Brain microvascular endothelial cell (primary cell): ENCODE data around the gene UBE3B.

Source experiments
- DNase-seq: peaks from one replicate; pipeline ENCODE4 v3.0.0-alpha.2; 2020
- H3K27ac ChIP-seq: fragments of 250-450 bp; sonication (Bioruptor Pico); 2 replicates; pipeline ENCODE4 v1.5.1; 2020; ENCODE audit warnings: mild to moderate bottlenecking, moderate library complexity
- H3K27me3 ChIP-seq: fragments of 250-450 bp; sonication (Bioruptor Pico); replicated peaks from 2 replicates; pipeline ENCODE4 v1.5.1; 2020; ENCODE audit warnings: mild to moderate bottlenecking
- H3K36me3 ChIP-seq: fragments of 250-450 bp; sonication (Bioruptor Pico); replicated peaks from 2 replicates; pipeline ENCODE4 v1.5.1; 2020; ENCODE audit warnings: mild to moderate bottlenecking
- H3K4me3 ChIP-seq: 2 replicates; pipeline ENCODE4 v1.5.1; 2011; ENCODE audit warnings: low read depth, mild to moderate bottlenecking, control low read depth, low read length, moderate library complexity
- CTCF ChIP-seq: IDR thresholded peaks from 2 replicates; pipeline ENCODE4 v1.5.1; 2011; ENCODE audit warnings: low read depth, mild to moderate bottlenecking, moderate library complexity, low read length, control low read depth, inconsistent platforms; ENCODE audit errors: missing control alignments
- in situ Hi-C: cut with HindIII; loops from 2 replicates; pipeline ENCODE4 v1.10.0; 2017; ENCODE audit warnings: low sequenced_read_pairs, low pct_ligation_motif_present

UBE3B gene

DNA sequence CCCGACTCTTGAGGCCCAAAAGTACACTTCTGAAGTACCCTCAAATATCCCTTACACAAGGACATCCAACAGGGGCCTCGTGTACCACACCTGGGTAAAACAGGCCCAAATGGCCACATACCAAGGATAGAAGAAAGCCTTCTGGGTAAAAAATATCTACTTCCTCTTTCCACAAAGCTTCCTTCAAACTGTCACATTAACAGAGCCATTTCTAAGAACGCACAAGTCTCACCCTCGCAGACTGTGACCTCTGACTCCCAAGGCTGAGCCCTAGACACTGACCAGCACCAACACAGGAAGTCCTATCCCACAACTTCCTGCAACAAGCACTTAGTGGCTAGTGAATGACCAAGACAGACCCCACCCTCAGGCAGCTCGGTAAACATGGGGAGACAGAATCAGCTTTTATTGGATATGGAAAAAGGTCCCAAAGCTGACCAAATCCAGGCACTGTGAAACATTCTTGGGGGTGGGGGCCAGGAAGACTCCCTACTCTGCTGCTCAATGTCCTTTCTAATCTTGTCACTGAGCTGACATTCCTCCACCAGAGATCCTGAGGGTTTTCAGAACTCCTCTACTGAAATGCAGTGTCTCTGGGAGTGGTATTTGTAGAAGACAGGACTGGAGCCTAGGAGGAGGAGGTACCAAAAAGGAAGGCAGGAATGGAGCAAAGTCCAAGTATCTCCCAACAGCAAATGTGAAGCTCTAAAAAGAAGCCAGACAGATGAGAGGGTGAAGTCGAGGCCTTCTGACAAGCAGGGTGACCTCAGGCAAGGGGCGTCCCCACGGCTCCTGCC, 16.2 kb upstream of the UBE3B start:
- no peak overlapping the region for H3K4me3 ChIP-seq
- H3K36me3 ChIP-seq = peaks cover 30% of the 10 kb centered on the region
- H3K27ac ChIP-seq = peak overlapping the region; percentile 98
- in situ Hi-C loops = no loop called here
- DNase-seq = peak; percentile 36
- no peak for TF ChIP-seq CTCF
- no peaks in the 10 kb centered on the region for H3K27me3 ChIP-seq

GRCh38 chr12:109461846-109462756, 15.3 kb upstream of the UBE3B start:
- peaks cover 24% of the 10 kb centered on the region for H3K36me3 ChIP-seq
- peak overlapping the region; percentile 98 for H3K27ac ChIP-seq
- peak; percentile 94 for DNase-seq
- no peak for TF ChIP-seq CTCF
- in situ Hi-C loops = no loop called here
- H3K4me3 ChIP-seq = peak overlapping the region; percentile 29
- no peaks in the 10 kb centered on the region for H3K27me3 ChIP-seq

DNA sequence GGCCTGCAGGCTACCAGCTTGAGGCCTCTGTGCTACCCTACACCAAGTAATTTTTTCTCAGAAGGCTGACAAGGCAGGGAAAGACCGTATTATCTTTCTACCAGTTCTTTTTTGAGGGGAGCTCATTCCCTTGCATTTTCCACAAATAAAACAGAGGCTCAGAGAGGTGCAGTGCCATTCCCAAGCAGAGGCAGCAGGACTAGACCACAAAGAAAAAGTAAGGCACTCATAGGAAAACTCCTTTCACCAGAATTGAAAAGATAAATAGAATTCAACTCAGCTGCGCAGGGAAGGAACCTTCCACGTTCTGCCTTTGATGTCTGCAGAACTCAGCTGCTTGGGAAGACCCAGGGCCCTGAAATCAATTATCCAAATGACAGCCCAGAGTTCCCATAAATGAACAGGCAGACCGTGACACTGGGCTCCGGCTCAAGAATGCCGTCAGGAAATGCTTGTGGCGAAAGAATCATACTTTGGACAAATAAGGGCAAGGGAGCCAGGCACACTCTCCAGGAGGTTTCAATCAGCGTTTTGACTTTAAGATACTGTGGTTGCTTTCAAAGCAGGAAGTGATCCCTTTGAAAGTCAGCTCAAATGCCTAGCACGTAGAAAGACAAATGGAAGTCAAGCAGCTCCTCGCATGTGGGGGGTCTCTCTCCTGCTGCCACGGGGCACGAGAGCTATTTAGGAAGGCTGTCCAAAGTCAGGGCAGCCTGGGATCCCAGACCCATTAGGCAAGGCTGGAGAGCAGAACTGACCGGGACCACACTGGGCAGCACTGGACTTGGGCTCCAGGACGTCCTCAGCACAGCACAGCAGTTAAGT, 14.4 kb upstream of the UBE3B start:
- in situ Hi-C loops = no loop called here
- peak overlapping the region; percentile 98 for H3K27ac ChIP-seq
- TF ChIP-seq CTCF = no peak
- peak overlapping the region; percentile 34 for H3K4me3 ChIP-seq
- no peaks in the 10 kb centered on the region for H3K27me3 ChIP-seq
- DNase-seq = peak; percentile 94
- H3K36me3 ChIP-seq = peaks cover 22% of the 10 kb centered on the region

GRCh38 chr12:109463756-109464155, 13.7 kb upstream of the UBE3B start:
- H3K4me3 ChIP-seq = peak overlapping the region; percentile 34
- H3K27ac ChIP-seq = peak overlapping the region; percentile 98
- TF ChIP-seq CTCF = no peak

GRCh38 chr12:109464642-109465351, 12.6 kb upstream of the UBE3B start:
- no peak for DNase-seq
- TF ChIP-seq CTCF = no peak
- Histone ChIP-seq H3K27me3 (no peaks in the 10 kb centered on the region), H3K27ac (no peak overlapping the region), H3K4me3 (no peak overlapping the region), H3K36me3 (peaks cover 28% of the 10 kb centered on the region)
- in situ Hi-C loops = no loop called here

More at GRCh38 chr12:109463756-109464155, 13.7 kb upstream of the UBE3B start:
- in situ Hi-C loops = no loop called here
- no peak for DNase-seq
- Histone ChIP-seq H3K36me3 (peaks cover 24% of the 10 kb centered on the region), H3K27me3 (no peaks in the 10 kb centered on the region)
